Naive B cell (primary cell): Measurements from ENCODE around the gene MCF2L. TPM values are rescaled to one million over a fixed set of nuclear protein-coding genes. Genes with fewer than 3 reads are reported as not detected.

Experiments used
- ATAC-seq, 2 donors: fragments of 150-1000 bp; cut with Tn5 transposase; 2 replicates each; pipeline ENCODE4 v1.10.0; 2021; ENCODE audit warnings: low read depth in 2 of 2, mild to moderate bottlenecking in 2 of 2, moderate library complexity in 2 of 2
- DNase-seq: peaks from one replicate; pipeline ENCODE4 v3.0.0; 2022
- H3K27ac Mint-ChIP-seq, 6 donors: one replicate each; pipeline ENCODE4 v1.8.0; 2020 to 2022; ENCODE audit warnings: mild to moderate bottlenecking in 6 of 6, mixed read lengths in 6 of 6, moderate library complexity in 5 of 6, inconsistent platforms in 2 of 6
- H3K27me3 Mint-ChIP-seq, 3 donors: one replicate each; pipeline ENCODE4 v1.8.0; 2021 to 2022; ENCODE audit warnings: mixed read lengths in 3 of 3, mild to moderate bottlenecking in 1 of 3
- H3K36me3 Mint-ChIP-seq, 2 donors: one replicate each; pipeline ENCODE4 v1.8.0; 2020 to 2022; ENCODE audit warnings: mixed read lengths in 2 of 2, inconsistent platforms in 1 of 2, mild to moderate bottlenecking in 1 of 2
- H3K4me1 Mint-ChIP-seq, 3 donors: one replicate each; pipeline ENCODE4 v1.8.0; 2020 to 2022; ENCODE audit warnings: mixed read lengths in 3 of 3, inconsistent platforms in 1 of 3, mild to moderate bottlenecking in 1 of 3, moderate library complexity in 1 of 3
- H3K4me3 Mint-ChIP-seq, 8 donors: one replicate each; pipeline ENCODE4 v1.8.0; 2020 to 2022; ENCODE audit warnings: mild to moderate bottlenecking in 8 of 8, mixed read lengths in 8 of 8, moderate library complexity in 8 of 8, inconsistent platforms in 2 of 8
- H3K9me3 Mint-ChIP-seq, 7 donors: one replicate each; pipeline ENCODE4 v1.8.0; 2020 to 2022; ENCODE audit warnings: mixed read lengths in 7 of 7, mild to moderate bottlenecking in 5 of 7, inconsistent platforms in 2 of 7, moderate library complexity in 1 of 7
- polyA plus RNA-seq, 6 donors: library from polyadenylated mRNA; unstranded; fragments of 300-500 nt; fragmentation: Illumina TruSeq; gene quantifications; one replicate each; pipeline ENCODE4 v1.2.3, GENCODE V29; 2021; ENCODE audit warnings: low read depth in 6 of 6

MCF2L gene
- polyA plus RNA-seq, 6 donors from 2014 or later, result 2.1 to 4.7 (median 4.2) TPM

DNA sequence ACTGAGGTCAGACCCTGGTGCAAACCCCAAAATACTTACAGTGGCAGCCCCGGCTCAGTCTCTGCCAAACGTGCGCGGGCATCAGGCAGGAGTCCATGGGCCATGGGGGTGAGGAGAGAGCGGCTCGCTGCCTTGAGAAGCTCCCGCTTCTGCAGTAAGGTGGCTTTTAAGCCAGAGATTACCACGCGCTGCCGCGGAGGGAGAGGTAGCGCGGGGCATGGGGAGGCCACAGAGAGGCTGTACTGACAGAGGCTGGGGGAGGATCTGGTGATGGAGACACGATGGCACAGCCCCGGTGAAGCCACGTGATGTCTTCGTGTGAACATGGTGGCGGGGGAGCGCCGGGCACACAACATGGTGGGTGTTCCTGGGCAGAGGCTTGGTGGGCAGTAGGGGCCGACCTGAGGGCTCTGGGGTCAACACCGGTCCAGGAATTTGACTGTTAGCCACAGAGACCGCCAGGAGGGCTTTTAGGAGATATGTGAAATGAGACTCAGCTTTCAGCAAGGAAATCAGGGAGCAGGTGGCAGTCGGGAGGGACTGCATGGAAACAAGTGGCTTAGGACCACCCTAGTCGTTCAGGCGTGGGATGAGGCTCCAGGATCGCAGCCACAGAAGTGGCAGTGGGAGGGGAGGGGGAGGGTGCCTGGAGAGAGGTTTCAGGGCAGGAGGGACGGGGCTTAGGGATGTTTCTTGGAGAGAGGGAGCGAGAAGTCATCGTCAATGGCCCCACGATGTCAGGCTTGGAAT lies 24.1 kb downstream of the MCF2L start:
- DNase-seq (no peak), ATAC-seq (no peak)
- Mint-ChIP-seq H3K9me3 (peaks cover 0 to 6% (median 3%) of the 10 kb centered on the region in 7 donors), H3K27ac (no peak overlapping the region), H3K4me1 (peaks cover 4 to 16% (median 6%) of the 10 kb centered on the region in 3 donors), H3K27me3 (peaks cover 0 to 9% (median 2%) of the 10 kb centered on the region in 3 donors), H3K36me3 (peaks cover 0 to 6% of the 10 kb centered on the region in 2 donors), H3K4me3 (no peak overlapping the region)

GRCh38 chr13:112994084-112994780 lies 25.2 kb downstream of the MCF2L start:
- DNase-seq, result no peak
- Mint-ChIP-seq H3K9me3 (peaks cover 0 to 6% (median 3%) of the 10 kb centered on the region in 7 donors), H3K36me3 (peaks cover 0 to 6% of the 10 kb centered on the region in 2 donors), H3K27me3 (peaks cover 2 to 16% (median 5%) of the 10 kb centered on the region in 3 donors), H3K27ac (no peak overlapping the region), H3K4me1 (peaks cover 4 to 19% (median 6%) of the 10 kb centered on the region in 3 donors), H3K4me3 (peak overlapping the region in 1 of 8 donors; percentile 47)
- no peak for ATAC-seq

DNA sequence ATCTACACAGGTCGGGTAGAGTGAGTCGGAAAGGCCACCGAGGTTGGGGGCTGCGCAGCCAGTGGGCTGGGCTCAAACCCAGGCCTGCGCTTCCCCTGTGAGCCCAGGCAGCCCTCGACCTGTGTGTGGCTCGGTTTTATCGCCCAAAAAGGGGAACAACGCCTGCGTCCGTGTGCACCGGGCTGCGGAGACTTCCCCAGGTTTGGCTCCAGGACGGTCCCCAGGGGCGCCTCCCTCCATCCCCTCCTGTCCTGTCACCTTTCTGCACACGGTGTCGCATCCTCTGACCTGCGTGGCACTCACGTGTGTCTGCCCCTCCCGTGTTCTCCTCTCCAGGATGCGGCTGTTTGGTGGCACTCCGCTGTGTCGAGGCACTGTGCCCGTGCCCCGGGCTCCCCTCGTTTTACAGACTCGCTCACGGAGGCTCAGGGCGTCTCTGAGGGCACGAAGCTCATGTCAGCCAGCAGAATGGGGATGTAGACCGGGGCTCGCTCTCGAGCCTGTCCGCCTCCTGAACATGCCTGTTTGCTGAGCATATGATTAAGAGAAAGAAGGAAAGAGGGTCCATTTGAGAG lies 25.9 kb downstream of the MCF2L start:
- H3K27me3 Mint-ChIP-seq, result peaks cover 5 to 23% (median 8%) of the 10 kb centered on the region in 3 donors
- DNase-seq (no peak), ATAC-seq (no peak)
- no peak overlapping the region for H3K4me3 Mint-ChIP-seq
- peaks cover 7 to 21% (median 13%) of the 10 kb centered on the region in 3 donors for H3K4me1 Mint-ChIP-seq
- H3K27ac Mint-ChIP-seq, result peak overlapping the region in 1 of 6 donors; percentile 89
- peaks cover 0 to 3% (median 0%) of the 10 kb centered on the region in 7 donors for H3K9me3 Mint-ChIP-seq
- peaks cover 0 to 2% of the 10 kb centered on the region in 2 donors for H3K36me3 Mint-ChIP-seq

- H3K27ac Mint-ChIP-seq, result no peak overlapping the region
- H3K27me3 Mint-ChIP-seq, result peaks cover 5 to 29% (median 14%) of the 10 kb centered on the region in 3 donors
- peaks cover 10 to 26% (median 13%) of the 10 kb centered on the region in 3 donors for H3K4me1 Mint-ChIP-seq
These were observed 26.6 kb downstream of the MCF2L start for GRCh38 chr13:112995395-112996191.

DNA sequence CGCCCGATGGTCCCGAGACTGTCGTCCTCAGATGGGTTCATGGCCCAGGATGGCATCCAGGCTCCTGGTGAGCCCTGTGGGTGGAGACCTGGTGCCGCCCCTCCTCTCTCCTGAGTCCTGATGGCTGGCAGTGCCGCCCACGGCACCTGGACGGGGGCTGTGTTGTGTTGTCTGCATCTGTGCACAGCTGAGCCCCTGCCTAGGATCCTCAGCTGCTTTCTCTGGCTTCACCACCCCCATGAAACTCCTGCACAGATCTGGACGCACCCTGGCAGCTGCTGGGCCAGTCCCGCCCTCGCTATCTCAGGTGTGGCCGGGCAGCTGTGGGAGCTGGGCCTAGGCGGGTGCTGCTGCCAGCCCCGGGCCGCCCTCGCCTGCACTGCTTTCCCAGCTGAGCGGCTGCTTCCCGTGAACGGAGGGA lies 27.7 kb downstream of the MCF2L start:
- peaks cover 5 to 36% (median 14%) of the 10 kb centered on the region in 3 donors for H3K27me3 Mint-ChIP-seq
- no peak overlapping the region for H3K27ac Mint-ChIP-seq
- ATAC-seq (no peak), DNase-seq (no peak)
- no peak overlapping the region for H3K4me3 Mint-ChIP-seq
- H3K9me3 Mint-ChIP-seq, result peaks cover 0 to 1% (median 0%) of the 10 kb centered on the region in 7 donors
- no peaks in the 10 kb centered on the region for H3K36me3 Mint-ChIP-seq
- H3K4me1 Mint-ChIP-seq, result peaks cover 13 to 37% (median 14%) of the 10 kb centered on the region in 3 donors

More at GRCh38 chr13:112995395-112996191, 26.6 kb downstream of the MCF2L start:
- no peak for ATAC-seq
- Mint-ChIP-seq H3K4me3 (no peak overlapping the region), H3K36me3 (no peaks in the 10 kb centered on the region), H3K9me3 (peaks cover 0 to 1% (median 0%) of the 10 kb centered on the region in 7 donors)
- DNase-seq, result no peak

DNA sequence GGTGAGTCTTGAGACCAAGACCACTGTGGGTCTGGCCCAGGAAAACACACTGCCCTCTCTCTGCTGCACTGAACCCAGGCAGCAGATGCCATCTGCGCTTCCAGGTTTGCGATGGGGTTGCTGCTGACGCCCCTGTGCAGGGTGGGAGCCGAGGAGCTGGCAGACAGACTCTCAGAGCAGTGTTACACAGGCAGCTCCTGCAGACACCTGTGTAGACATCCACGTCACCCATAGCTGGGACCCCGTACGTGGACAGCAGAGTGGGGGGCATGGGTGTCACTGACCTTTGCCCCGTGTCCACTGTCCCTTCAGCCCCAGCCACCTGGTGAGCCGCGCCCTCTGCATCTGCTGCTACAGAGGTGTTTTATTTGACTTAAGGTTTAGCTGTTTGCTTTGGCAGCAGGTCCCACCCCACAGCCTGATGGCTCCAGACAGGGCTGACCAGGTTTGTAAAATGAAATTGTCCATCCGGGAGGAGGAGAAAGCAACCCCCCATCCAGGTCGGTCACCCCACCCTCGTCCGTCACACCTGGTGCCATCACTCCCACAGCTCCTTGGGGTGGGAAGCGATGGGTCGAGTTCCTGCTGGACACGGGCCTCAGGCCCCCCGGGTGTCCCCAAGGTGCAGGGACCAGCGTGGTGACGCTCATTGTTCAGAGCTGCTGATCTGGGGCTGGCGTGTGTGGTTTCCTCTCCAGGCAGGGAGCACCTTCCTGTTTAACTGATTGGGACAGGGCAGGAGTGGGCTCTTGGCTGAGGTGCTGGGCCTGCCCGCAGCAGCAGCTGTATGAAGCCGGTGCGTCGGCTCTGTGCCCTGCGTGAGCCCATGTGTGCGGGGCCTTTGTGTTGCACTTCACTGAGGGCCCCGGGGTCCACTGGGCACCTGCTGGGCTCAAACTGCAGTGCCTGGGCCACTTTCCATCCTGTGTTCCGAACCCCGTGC lies 28.4 kb downstream of the MCF2L start:
- ATAC-seq, result no peak
- H3K36me3 Mint-ChIP-seq, result no peaks in the 10 kb centered on the region
- H3K9me3 Mint-ChIP-seq, result peaks cover 0 to 1% (median 0%) of the 10 kb centered on the region in 7 donors
- H3K4me3 Mint-ChIP-seq, result no peak overlapping the region
- DNase-seq, result no peak
- H3K27me3 Mint-ChIP-seq, result peaks cover 5 to 36% (median 14%) of the 10 kb centered on the region in 3 donors
- peaks cover 13 to 34% (median 14%) of the 10 kb centered on the region in 3 donors for H3K4me1 Mint-ChIP-seq
- H3K27ac Mint-ChIP-seq, result no peak overlapping the region

- peaks cover 0 to under 1% (median 0%) of the 10 kb centered on the region in 7 donors for H3K9me3 Mint-ChIP-seq
- peak overlapping the region in 1 of 8 donors; percentile 56 for H3K4me3 Mint-ChIP-seq
- DNase-seq (no peak), ATAC-seq (no peak)
- H3K27me3 Mint-ChIP-seq, result peaks cover 5 to 36% (median 14%) of the 10 kb centered on the region in 3 donors
- no peaks in the 10 kb centered on the region for H3K36me3 Mint-ChIP-seq
- no peak overlapping the region for H3K27ac Mint-ChIP-seq
- peaks cover 12 to 30% (median 13%) of the 10 kb centered on the region in 3 donors for H3K4me1 Mint-ChIP-seq
These were observed 29.7 kb downstream of the MCF2L start for GRCh38 chr13:112998521-112999280.

DNA sequence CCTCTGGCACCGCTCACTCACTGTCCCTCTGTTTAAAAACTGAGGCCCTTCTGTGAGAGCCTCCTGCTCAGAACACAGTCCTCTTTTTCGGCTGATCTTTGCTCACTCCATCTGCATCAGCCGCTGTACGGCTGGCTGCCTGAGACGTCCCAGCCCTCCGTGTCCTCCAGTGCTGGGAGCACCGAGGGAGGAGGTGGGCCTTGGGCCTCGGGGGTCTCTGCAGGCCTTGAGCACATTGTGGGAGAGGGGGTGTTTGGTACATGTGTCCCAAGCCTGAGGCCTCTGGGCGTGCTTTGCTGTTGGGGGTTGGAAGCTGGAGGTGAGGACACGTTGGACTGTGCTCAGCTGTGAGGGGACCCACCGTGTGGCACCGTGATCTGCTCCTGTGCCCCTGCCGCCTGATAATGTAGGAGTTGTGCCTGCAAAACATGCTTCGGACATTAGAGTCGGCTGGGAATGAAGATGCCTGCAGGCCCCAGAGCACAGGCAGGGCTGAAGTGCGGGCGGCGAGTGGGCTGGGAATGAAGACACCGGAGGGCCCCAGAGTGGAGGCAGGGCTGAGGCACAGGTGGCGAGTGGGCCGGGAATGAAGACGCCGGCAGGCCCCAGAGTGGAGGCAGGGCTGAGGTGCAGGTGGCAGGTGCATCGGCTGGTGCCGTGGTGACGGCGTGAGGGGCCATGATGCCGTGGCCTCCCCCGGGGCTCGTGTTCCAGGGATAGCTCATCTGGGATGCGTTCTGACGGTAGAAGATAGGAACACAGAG lies 30.6 kb downstream of the MCF2L start:
- H3K27ac Mint-ChIP-seq, result peak overlapping the region in 2 of 6 donors; percentile 73 to 76
- H3K4me1 Mint-ChIP-seq, result peaks cover 9 to 30% (median 17%) of the 10 kb centered on the region in 3 donors
- no peak for DNase-seq
- H3K27me3 Mint-ChIP-seq, result peaks cover 5 to 31% (median 14%) of the 10 kb centered on the region in 3 donors
- peak overlapping the region in 1 of 8 donors; percentile 19 for H3K4me3 Mint-ChIP-seq
- no peaks in the 10 kb centered on the region for H3K9me3 Mint-ChIP-seq
- no peaks in the 10 kb centered on the region for H3K36me3 Mint-ChIP-seq
- no peak for ATAC-seq

- Mint-ChIP-seq H3K27ac (no peak overlapping the region), H3K27me3 (peaks cover 5 to 31% (median 14%) of the 10 kb centered on the region in 3 donors), H3K4me1 (peaks cover 7 to 30% (median 25%) of the 10 kb centered on the region in 3 donors), H3K36me3 (no peaks in the 10 kb centered on the region), H3K9me3 (no peaks in the 10 kb centered on the region), H3K4me3 (no peak overlapping the region)
- no peak for DNase-seq
- no peak for ATAC-seq
These were observed 31.6 kb downstream of the MCF2L start for GRCh38 chr13:113000575-113000974.

- Mint-ChIP-seq H3K4me1 (peaks cover 7 to 30% (median 26%) of the 10 kb centered on the region in 3 donors), H3K27me3 (peaks cover 5 to 31% (median 14%) of the 10 kb centered on the region in 3 donors), H3K36me3 (no peaks in the 10 kb centered on the region), H3K4me3 (peak overlapping the region in 5 of 8 donors; percentile 26 to 66 (median 37)), H3K9me3 (no peaks in the 10 kb centered on the region), H3K27ac (peak overlapping the region in 1 of 6 donors; percentile 33)
- no peak for DNase-seq
- peak in 1 of 2 donors; percentile 16 for ATAC-seq
These were observed 32.5 kb downstream of the MCF2L start for GRCh38 chr13:113001241-113002140.
